Kidney glomerular epithelial cell (primary cell): ENCODE measurements around the gene PTN.
"Not testable (repeated sequence)": the region's sequence is repeated elsewhere in the genome, so short reads cannot be mapped to it uniquely, and the experiment has no call there.

ENCODE experiments used
- DNase-seq: peaks from one replicate; lab custom pipeline; 2025; lab: John Stamatoyannopoulos, UW

Gene PTN

GRCh38 chr7:137324796-137325696 is 18.5 kb downstream of the PTN start:
- DNase-seq = no peak

DNA sequence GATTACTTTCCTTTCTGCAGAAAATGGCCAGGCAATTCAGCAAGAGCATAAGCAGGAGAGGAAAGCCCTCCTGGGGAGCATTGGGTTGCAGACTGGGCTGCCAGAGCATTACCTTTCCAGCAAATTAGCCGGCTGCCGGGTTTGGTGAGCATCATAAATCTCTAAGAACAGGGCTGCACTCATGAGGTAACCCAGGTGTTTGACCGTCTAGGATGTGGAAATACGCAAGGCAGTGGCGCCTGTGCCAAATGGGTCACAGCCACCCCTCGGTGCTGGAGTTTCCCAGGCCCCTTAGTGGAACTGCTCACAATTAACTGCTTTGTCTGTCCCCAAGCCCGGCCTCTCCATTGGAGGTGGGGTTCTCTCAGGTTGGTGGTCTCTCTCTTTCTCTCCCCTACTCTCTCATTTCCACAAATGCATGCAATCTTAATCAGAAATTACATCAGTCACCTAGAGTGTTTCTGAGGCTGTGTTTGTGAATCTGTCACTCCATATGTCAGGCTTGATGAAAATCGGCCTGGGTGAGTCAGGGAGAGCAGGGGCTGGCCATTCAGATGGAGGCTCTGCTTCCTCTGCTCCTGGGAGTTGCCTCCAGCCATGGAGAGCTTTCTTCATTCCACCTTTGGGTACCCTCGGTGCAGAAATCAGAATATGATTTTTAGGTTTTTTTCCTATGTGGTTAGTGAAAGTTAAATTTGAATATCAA is 26.7 kb downstream of the PTN start:
- DNase-seq = no peak

DNA sequence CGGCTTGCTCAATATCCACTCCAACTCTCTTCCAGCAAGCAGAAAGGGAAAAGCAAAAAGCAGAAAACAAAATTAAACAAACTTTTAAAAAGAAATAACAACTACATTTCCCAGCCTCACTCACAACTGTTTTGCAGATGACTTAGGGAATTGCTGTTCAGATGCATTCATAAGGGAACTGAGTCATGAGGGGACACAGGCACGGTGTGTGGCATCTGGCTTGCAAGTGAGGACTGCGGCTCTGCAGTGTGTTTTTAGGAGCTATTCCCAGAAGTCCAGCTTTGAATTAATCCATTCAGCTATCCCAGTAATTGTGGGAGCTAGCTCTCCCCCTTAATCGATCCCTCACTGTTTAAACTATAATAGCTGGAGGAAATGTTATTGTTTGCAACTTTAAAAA is 30.3 kb downstream of the PTN start:
- DNase-seq = no peak

DNA sequence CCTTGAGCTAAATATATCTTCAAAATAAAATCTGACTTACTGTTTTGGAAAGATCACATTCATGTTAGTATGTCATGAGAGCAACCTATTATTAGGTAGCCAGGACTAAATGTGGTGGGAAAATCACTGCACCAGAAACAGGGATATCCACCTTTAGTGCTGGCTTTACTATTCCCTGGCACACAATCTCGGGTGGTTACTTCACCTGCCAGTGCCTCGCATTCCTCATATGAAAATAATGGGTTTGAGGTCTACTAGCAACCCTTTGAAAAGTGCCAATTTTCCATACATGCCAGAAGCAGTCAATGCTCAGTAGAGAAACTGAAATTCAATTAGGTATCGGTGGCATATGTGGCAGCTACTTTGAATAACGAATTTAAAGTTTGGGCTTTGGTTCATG is 36.8 kb downstream of the PTN start:
- no peak for DNase-seq

GRCh38 chr7:137305901-137306621 is 37.5 kb downstream of the PTN start:
- no peak for DNase-seq

DNA sequence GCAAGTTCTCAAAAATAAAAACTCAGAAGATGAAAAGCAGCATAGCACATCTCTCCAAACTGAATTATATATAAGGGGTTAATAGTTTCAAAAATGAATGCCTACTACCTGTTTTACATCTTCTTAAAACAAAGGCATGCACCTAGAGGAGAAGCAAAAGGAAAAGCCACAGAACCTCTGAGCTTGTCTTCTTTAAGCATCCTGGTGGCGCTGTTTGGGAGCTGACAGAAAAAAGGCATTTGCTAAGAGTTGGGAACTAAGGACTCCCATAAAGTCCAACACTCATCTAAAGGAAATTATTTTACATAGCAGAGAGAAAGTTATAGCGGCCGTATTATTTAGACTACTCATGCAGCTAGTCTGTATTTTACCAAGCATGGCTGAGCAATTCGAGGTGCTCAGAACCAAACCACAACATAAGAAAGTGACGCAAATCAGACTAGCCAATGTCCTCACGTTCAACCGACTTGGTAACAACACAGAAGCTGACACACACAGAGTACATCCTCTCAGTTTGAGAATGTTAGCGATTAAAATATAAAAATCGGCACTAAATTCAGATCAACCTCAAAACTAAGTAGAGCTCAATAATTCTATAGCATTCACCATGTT is 38.8 kb downstream of the PTN start:
- no peak for DNase-seq

DNA sequence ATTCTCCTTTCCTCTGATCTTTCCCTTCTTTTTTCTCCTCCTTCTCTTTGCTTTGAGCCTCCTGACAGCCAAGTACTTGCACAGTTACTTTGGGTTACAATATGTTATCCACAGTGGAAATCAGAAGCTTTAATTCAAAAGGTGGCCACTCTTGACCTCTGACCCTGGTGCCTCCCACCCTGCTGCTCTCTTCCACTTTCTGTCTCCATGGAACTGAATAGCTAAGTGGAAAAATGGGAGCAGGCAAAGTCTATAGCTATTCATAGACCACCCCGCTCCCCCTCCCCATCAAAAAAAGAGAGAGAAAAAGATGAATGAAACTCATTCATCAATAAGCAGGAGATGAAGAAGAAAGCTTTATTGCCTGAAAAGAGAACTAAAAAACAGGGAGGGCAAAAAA is 39.4 kb downstream of the PTN start:
- DNase-seq = no peak

DNA sequence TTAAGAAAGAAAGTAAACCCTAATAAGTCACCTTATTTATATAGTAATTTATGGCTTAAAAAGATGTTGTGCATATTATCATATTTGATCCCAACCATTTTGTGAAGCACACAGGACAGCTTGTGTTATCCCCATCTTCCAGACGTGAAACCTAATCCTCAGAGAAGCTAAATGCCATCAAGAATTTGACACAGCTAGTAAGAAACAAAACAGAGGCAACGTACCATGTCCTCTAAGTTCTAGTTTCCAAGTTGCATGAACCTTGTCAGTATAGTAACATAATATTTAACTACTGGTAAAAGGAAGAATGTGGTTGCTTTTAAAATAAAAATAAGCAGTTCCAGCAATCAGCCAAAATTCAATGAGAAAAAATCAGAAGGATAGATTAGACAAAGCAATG is 41.5 kb downstream of the PTN start:
- DNase-seq = no peak

- DNase-seq = no peak
Observed at GRCh38 chr7:137298464-137298794, 45.1 kb downstream of the PTN start.

GRCh38 chr7:137297551-137298463 is 45.7 kb downstream of the PTN start:
- DNase-seq = no peak

DNA sequence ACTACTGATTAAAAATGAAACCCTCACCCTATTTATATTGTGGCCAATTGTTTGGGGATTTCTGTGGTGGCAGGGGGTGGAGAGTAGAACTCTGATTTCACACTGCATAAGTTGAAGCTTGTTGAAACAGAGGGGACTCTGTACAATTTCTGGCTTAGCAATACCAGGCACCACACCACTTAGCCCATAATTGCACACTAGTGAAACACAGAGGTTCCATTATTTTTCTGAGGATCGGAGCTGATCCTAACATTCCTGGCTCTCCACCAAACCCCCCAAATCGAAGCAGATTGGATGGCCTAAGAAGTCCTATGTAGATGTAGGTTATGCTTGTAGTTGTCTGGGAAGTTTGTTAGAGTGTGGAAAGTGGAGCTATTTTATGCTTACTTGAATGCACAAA is 47.0 kb downstream of the PTN start:
- DNase-seq = no peak

GRCh38 chr7:137295739-137296324 is 47.7 kb downstream of the PTN start:
- DNase-seq = no peak

GRCh38 chr7:137289101-137289500 is 54.4 kb downstream of the PTN start:
- DNase-seq = no peak

- DNase-seq = no peak
Observed at GRCh38 chr7:137287651-137288258, 55.8 kb downstream of the PTN start.

DNA sequence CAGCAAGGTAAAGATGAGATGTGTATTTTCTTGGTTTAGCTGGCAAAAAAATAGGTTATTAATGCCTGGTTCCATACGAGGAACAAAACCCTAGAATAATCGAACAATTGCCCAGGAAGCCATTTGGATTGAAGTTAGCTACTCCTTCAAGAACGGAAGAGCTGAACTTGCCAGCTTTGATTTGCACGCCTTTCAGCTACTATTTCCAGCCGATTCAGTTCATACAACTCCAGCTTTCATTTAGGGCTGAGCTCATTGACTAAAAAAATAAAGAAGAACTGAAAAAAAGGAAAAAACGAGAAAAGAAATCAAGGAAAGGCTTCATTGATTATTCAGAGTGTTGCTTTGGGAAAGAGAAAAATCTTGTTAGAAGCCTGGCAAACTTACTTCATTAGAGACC is 60.4 kb downstream of the PTN start:
- no peak for DNase-seq

GRCh38 chr7:137282043-137282442 is 61.5 kb downstream of the PTN start:
- no peak for DNase-seq

DNA sequence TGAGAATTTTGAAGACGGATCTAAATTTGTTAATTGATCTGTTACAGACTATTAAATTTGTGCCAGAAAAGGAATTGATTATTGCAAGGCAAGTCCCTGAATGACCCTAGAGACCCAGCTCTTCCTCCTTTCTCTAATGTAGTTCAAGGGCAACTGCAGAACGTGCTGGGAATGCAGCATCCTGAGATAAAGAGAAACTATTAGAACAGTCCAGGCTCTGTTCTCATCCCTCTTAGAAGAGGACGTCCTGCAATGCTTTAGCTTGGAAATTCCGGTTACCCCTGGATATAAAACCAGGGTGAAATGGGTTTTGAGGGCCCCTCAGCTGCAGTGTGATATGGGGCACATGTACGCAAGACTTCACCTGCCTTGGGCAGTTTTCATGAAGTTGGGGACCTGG is 67.3 kb downstream of the PTN start:
- no peak for DNase-seq

GRCh38 chr7:137272249-137272648 is 71.3 kb downstream of the PTN start:
- DNase-seq = no peak

- no peak for DNase-seq
Observed at GRCh38 chr7:137269240-137269639, 74.3 kb downstream of the PTN start.

GRCh38 chr7:137268001-137268865 is 75.3 kb downstream of the PTN start:
- not testable (repeated sequence) for DNase-seq
